Activated CD8-positive, alpha-beta memory T cell treated with anti-CD3 and anti-CD28 coated beads, Interleukin-2, amount 50 U/mL, for 4 hours (primary cell): Measurements from ENCODE around the gene PCDHB1.

Source experiments
- DNase-seq: peaks from one replicate; pipeline ENCODE4 v3.0.0-alpha.2; 2020

The PCDHB1 gene, protein sequence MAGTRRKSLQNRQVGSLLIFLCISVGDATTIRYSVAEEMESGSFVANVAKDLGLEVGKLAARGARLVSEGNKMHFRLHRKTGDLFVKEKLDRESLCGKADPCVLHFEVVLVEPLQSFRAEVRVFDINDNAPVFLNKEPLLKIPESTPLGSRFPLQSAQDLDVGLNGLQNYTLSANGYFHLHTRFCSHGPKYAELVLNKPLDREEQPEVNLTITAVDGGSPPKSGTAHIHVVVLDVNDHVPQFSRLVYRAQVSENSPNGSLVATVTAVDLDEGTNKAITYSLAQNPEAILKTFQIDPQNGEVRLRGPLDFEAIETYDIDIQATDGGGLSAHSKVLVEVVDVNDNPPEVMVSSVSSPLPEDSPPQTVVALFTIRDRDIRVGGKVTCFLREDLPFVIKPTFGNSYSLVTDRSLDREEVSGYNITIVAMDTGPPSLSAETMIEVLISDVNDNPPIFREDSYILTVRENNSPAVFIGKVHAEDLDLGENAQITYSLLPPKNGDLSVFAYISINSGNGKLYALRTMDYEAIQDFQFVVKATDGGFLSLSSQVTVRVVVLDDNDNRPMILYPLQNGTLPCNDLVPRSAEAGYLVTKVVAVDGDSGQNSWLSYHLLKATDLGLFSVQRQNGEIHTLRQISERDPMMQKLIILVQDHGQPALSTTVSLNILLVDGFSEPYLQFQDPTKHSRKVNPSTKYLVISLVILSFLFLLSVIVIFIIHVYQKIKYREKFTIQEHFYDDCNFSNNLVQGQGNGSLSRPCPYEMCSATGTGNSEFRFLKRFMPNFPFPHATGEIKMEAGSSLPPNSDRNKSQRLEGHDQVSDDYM

GRCh38 chr5:141050622-141051520 is at the start of gene PCDHB1:
PCDHB1 (plus strand) TSS chr5:141051374; CDS start chr5:141051471, 97 bp downstream.
- no peak for DNase-seq

- DNase-seq, result no peak
Observed at GRCh38 chr5:141001446-141001843, 49.7 kb upstream of the PCDHB1 start.

DNA sequence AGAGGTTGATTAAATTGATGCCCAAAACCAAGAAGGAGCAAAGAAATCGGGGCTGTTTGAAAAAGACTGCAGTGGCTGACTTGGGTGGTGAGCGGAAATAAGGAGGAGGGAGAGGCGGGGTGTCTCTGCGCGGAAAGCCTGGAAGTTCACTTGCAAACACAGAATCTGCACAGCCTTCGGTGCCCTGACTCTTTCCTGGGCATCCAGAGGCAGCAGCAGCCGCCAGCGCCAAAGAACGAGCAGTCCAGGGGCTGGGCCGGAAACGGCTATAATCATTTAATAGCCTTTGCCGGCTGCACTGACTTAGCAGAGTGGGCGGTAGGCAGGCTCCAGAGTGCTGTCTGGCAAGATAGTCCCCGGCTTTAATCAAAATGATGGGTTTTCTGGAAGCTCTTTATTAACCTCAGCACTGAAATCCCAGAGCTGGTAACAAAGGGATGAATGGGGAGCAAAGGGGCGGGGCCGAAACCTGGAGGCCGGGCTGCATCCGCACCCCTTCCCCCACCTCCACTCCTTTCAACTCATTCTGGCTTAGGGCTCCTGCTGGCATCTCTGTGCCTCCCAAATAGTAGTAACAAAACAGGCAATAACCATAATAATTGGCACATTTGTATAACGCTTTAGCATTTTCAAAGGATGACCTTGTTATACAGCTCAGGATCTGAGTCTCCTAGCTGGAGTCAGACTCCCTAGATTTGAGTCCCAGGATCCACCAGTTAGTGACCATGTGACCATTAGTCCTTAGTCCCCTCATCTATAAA is 49.1 kb upstream of the PCDHB1 start:
- no peak for DNase-seq

DNA sequence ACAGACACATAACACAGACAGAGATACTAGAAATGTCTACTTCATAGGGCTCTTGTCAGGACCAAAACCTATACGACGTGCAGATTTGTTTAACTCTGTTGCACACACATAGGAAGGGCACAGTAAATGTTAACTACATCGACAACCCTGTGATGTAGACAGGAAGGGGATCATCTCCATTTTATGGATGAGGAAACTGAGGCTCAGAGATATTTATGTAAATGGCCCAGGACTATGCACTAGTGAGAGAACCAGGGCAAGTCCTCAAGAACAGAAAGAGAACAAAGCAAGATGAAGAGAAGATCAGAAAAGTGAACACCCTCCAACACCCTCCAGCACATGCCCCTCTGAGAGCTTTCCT is 48.6 kb upstream of the PCDHB1 start:
- no peak for DNase-seq

DNA sequence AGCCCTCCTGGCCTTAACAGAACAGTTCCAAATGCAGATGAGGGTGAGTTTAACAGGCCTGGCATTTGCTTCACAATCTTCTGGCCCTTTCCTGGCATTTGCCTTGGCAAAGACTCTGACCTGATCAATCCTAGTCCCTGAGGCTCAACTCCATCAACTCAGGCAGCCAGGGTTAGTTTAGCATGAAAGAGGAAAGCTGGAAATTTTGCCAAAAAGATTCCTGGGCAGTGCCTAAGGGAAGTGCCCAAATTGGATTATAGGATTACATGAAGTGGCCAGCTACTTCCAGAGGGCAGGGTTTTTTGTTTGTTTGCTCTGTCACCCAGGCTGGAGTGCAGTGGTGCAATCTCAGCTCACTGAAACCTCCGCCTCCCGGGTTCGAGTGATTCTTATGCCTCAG is 48.1 kb upstream of the PCDHB1 start:
- no peak for DNase-seq

DNA sequence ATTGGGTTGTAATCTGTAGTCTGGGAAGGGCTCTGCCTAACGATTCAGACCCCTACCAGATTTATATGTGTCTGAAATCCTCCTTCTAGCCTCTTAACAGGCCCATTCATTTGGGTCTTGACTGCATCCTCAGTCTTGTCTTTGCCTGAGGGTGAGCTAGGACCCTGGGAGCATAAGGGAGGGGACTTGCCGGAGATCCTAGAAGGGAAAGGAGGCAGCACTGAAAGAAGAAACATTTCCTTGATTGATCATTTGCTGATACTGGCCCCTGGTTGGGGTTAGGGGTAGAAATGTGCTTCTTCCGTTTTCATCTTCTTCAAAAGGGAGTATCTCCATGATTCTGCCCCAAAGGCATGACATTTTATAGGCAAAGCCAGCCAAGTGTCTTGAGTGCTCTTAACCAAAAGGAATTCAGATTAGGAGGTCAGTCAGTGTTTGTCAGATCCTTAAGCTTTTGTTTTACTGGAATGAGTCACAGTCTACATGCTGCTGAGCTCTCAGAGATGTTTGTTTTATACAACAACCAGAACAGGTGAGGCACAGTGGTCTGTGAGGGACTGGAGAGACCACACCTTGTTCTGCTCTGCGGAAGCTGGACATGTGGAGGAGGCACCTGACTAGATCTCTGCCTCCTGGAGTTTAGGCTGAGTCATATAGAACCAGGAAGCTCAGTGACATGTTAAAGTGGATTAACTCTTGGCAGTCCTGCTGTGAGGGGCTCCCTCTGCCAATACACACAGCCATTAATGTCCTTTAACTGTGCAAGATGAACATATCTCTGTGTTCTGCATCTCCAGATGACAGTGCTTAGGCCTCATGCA is 47.2 kb upstream of the PCDHB1 start:
- no peak for DNase-seq

GRCh38 chr5:141007791-141008190 is 43.4 kb upstream of the PCDHB1 start:
- DNase-seq, result no peak

DNA sequence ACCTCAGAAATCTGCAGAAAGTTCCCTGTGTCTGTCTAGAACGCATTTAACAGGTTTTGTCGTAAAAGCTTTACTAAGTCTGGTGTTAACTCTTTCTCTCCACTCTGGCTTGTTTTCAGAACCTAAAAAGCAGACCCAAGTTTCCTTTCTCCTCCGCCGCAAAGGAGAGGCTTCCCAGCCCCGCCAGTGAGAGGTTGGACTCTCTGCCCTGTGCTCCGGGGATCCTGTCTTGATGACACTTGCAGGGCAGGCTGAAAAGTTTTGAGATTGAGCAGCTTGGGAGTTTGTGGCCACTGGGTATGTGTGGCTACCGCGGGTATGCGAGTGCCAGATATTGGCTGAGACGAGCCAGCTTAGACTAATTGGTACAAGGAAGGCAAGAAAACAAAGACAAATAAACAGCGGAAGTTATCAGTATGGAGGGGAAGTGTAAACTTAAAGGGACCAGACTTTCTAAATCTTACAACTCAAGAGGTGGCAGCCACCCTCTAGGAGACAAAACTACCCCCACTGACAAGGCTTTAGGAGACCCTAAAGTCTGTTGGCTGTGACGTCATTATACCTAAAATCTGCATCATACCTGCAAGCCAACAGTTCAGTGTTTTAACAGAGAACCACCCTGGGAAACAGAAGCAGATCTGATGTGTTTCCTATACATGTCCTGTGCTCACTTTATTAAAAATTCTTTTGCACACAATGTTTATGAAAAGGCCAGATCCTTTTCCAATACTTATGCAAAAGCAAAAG is 41.0 kb upstream of the PCDHB1 start:
- DNase-seq, result no peak

GRCh38 chr5:141017943-141018342 is 33.2 kb upstream of the PCDHB1 start:
- no peak for DNase-seq

- no peak for DNase-seq
Observed at GRCh38 chr5:141022384-141022783, 28.8 kb upstream of the PCDHB1 start.

DNA sequence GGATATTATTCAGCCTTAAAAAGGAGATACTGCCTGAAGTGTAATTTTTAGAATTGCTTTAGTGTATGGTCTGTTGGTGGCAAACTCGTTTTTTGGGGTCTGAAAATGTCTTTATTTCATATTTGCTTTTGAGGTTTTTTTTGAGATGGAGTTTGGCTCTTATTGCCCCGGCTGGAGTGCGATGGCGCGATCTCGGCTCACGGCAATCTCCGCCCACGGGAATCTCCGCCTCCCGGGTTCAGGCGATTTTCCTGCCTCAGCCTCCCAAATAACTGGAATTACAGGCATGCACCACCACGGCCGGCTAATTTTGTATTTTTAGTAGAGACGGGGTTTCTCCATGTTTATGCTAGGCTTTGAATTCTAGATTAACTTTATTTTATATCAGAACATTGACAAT is 20.2 kb upstream of the PCDHB1 start:
- DNase-seq, result no peak

DNA sequence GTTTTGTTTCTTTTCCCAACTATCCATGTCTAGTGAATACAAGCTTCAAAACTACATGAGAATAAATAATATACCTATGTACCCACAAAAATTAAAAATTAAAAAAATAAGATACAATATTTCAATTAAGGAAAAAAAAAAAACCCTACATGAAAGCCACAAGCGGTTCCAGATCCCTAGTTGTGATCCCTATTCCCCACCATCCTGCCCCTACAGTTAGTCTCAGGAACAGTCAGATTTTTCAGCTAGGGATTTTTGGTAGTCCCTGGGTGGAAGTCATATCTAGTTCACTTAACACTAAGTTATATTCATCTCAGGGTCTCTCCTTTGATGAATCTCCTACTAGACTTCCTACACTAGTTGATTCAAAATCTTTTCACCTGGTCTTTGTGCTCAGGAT is 18.5 kb upstream of the PCDHB1 start:
- DNase-seq, result no peak

DNA sequence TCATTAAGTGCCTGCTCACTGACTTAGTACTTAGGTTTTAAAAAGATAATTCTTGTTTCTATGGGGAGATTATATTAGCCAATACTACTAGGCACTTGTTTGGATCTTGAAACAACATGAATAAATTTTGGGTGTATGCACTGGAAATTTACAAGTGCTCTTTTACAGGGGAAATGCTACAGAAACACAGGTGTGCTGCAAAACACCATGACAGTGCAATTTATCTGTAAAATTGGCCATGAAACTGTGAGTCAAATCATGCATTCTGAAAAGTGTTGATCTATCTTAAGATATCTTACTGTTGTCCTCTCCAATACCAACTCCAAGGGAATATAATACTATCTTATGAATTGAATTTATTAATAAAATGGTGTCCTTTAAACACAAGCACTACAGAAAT is 12.1 kb upstream of the PCDHB1 start:
- DNase-seq, result no peak

DNA sequence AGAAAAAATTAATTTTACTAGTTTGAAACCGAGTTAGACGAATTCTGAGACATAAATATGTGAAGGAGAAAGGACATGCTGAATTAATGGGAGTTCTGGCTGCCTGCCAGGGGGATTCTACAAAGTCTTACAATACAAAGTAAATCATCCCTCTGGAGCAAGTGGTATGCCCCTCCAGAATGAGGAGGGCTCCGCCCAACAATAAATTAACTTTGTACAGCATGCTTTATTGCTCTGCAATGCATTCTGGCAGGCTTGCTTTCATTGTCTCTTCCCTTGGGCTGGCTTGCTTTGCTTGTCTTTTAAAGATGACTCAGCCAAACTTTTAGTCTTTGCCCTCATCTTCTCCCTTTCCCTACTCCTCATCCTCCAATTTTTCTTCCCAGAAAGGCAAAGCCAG is 11.7 kb upstream of the PCDHB1 start:
- DNase-seq, result no peak

DNA sequence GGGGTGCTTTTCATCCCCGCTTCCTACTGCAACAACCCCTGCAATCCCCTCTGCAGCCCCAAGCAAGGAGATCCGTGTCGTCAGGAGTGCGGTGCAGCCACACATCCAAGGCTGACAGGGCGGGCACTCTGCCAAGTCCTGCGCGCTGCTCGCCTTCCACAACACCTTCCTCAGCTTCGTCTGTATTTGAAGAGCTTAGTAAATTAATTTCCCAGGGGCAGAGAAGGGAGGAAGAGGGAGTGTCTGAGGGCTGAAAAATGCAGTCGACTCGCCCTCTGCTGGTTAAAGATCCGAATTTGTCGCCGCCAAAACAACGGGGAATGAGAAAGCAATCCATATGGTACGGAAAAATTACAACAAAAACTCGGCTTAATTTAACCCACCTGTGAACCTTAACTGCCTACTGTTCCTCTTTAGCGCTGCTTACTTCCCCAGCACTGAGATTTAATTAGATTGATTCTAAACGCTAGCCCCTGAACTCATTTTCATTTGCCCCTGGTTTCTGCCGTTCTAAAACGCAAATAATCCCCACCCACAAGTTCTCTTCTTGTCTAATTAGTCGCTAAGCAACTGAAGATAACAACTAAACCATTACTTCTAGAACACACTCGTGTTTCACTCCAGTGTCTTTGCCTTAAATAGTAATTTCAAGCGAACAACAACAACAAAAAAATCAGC is 10.9 kb upstream of the PCDHB1 start:
- no peak for DNase-seq

GRCh38 chr5:141040771-141041426 is 10.3 kb upstream of the PCDHB1 start:
- DNase-seq, result peak; percentile 32

DNA sequence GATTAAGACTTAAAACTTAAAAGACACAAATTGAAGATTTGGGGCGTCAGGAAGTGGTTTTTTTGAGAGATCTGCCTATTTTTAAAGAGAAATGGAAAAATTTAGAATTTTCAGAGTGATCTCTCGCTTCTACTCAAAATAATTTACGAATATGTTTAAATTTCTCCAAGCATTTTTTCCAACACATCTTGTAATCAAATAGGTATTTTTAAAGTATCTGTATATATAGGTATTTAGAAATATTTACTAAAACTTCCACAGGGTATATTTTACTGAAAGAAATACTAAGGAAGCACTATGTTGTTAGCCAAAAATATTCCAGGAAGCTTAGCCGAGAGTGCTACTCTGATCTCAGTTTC is 9.8 kb upstream of the PCDHB1 start:
- DNase-seq, result no peak

GRCh38 chr5:141042555-141042954 is 8.6 kb upstream of the PCDHB1 start:
- DNase-seq, result no peak

DNA sequence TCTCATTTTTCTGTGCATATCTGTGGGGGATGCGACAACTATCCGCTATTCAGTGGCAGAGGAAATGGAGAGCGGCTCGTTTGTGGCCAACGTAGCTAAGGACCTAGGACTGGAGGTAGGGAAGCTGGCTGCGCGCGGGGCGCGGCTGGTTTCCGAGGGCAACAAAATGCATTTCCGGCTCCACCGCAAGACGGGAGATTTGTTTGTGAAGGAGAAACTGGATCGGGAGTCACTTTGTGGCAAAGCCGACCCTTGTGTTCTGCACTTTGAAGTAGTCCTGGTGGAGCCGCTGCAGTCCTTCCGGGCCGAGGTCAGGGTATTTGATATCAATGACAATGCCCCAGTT is 320 bp downstream of the PCDHB1 start:
- DNase-seq, result no peak

DNA sequence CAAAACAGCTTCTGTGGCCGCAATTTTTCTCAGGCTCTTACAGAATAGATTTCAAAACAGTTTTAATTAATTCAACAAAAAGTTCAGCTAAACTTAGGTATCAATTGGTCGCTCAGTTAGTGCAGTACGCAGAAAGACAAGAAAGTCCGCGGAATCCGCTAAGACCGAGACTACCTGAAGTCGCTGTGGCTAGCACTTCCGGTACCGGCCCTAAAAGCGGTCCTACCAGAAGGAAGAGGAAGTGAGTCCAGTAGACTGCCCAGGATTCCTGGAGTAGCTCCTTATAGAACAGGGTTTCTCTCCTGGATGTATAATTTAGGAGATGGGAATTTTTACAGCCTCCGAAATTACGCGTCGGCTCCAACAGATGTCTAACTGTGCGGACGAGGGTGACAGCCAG is 26.7 kb downstream of the PCDHB1 start:
- no peak for DNase-seq
